Activated CD4-positive, alpha-beta T cell treated with anti-CD3 and anti-CD28 coated beads for 36 hours (primary cell): ENCODE results near the gene IL17RD. TPM values are rescaled to one million over a fixed set of nuclear protein-coding genes. Genes with fewer than 3 reads are reported as not detected.

Experiments
- ATAC-seq: fragments of 200-7000 bp; cut with Tn5 transposase; one replicate; pipeline ENCODE4 v1.10.0; 2021; ENCODE audit warnings: mild to moderate bottlenecking, moderate library complexity
- CTCF ChIA-PET: fragments of 350-600 bp; sonication (Branson Sonifier 250); formaldehyde crosslinking; loops from one replicate; lab custom pipeline; 2021; ENCODE audit warnings: antibody characterized with exemption; lab: Charles Lee
- POLR2A ChIA-PET: fragments of 350-600 bp; sonication (Branson Sonifier 250); formaldehyde crosslinking; loops from one replicate; lab custom pipeline; 2021; ENCODE audit warnings: antibody characterized with exemption, inconsistent platforms; lab: Charles Lee
- DNase-seq: peaks from one replicate; pipeline ENCODE4 v3.0.0-alpha.2; 2020
- H3K27ac Mint-ChIP-seq: one replicate; pipeline ENCODE4 v1.8.0; 2021; ENCODE audit warnings: mixed read lengths
- H3K27me3 Mint-ChIP-seq: one replicate; pipeline ENCODE4 v1.8.0; 2021; ENCODE audit warnings: mixed read lengths
- H3K36me3 Mint-ChIP-seq: one replicate; pipeline ENCODE4 v1.8.0; 2021; ENCODE audit warnings: low read depth, mixed read lengths
- H3K4me1 Mint-ChIP-seq: one replicate; pipeline ENCODE4 v1.8.0; 2021; ENCODE audit warnings: mixed read lengths
- H3K4me3 Mint-ChIP-seq: one replicate; pipeline ENCODE4 v1.8.0; 2021; ENCODE audit warnings: mild to moderate bottlenecking, moderate library complexity, mixed read lengths
- H3K9me3 Mint-ChIP-seq: one replicate; pipeline ENCODE4 v1.8.0; 2021; ENCODE audit warnings: low read depth, mixed read lengths
- intact Hi-C, 2 experiments: fragments of 100-400 bp; cut with DNase I in 1 of 2; cut with micrococcal nuclease in 1 of 2; formaldehyde crosslinking; loops; one replicate each; pipeline versions ENCODE4 v1.14.2 to v1.15.1; 2022 to 2024; cut with DNase I, micrococcal nuclease
- total RNA-seq, 2 experiments: library from RNA; stranded (reverse); gene quantifications; one replicate each; pipeline ENCODE4 v1.2.3, GENCODE V29; 2021

Gene IL17RD
- total RNA-seq, 2 experiments from 2014 or later = 0.05 to 0.18 TPM

- ChIA-PET CTCF (interaction anchor here (0.5 to 3.7 kb wide), 21 partner anchors 9 to 1493 kb away, joined by 3 to 18 read pairs (median 3); no protein-coding TSS in a partner anchor), POLR2A (interaction anchor here (0.6 kb wide), 3 partner anchors 8 to 589 kb away, joined by 3 to 7 read pairs (median 3); no protein-coding TSS in a partner anchor)
- no peaks in the 10 kb centered on the region for H3K9me3 Mint-ChIP-seq
- peaks cover 4% of the 10 kb centered on the region for H3K4me1 Mint-ChIP-seq
- peak; percentile 86 for ATAC-seq
- H3K4me3 Mint-ChIP-seq = peak overlapping the region; percentile 55
- H3K27ac Mint-ChIP-seq = no peak overlapping the region
- no peaks in the 10 kb centered on the region for H3K36me3 Mint-ChIP-seq
- peaks cover 42% of the 10 kb centered on the region for H3K27me3 Mint-ChIP-seq
- intact Hi-C loops = loop anchor here in 1 of 2 experiments (1.0 to 10.0 kb wide), 6 partner anchors 57 to 685 kb away; partner anchors contain the start of genes APPL1, ARF4 and PDE12
- peak; percentile 85 for DNase-seq
Measured at GRCh38 chr3:57169872-57170623, 4.9 kb upstream of the IL17RD start.

GRCh38 chr3:57169108-57169507 lies 4.0 kb upstream of the IL17RD start:
- ChIA-PET CTCF (interaction anchor here (0.5 to 3.7 kb wide), 11 partner anchors 10 to 1492 kb away, joined by 3 to 18 read pairs (median 4); no protein-coding TSS in a partner anchor), POLR2A (interaction anchor here (0.6 kb wide), 1 partner anchor 590 kb away, joined by 7 read pairs; no protein-coding TSS in a partner anchor)
- ATAC-seq (no peak), DNase-seq (no peak)
- Mint-ChIP-seq H3K27me3 (peaks cover 46% of the 10 kb centered on the region), H3K4me3 (no peak overlapping the region), H3K27ac (no peak overlapping the region), H3K9me3 (no peaks in the 10 kb centered on the region), H3K36me3 (no peaks in the 10 kb centered on the region), H3K4me1 (peaks cover 7% of the 10 kb centered on the region)
- intact Hi-C loops = loop anchor here in 1 of 2 experiments (5.0 to 10.0 kb wide), 2 partner anchors 386 to 428 kb away; partner anchors contain the start of genes ARF4 and PDE12

- ChIA-PET CTCF (interaction anchor here (0.6 to 2.2 kb wide), 2 partner anchors 14 to 122 kb away, joined by 3 to 4 read pairs; no protein-coding TSS in a partner anchor), POLR2A (no interaction called here)
- intact Hi-C loops = loop anchor here in 1 of 2 experiments (5.0 to 10.0 kb wide), 2 partner anchors 387 to 429 kb away; partner anchors contain the start of genes ARF4 and PDE12
- DNase-seq (no peak), ATAC-seq (no peak)
- Mint-ChIP-seq H3K36me3 (no peaks in the 10 kb centered on the region), H3K4me3 (no peak overlapping the region), H3K27ac (no peak overlapping the region), H3K4me1 (peaks cover 11% of the 10 kb centered on the region), H3K27me3 (peaks cover 52% of the 10 kb centered on the region), H3K9me3 (no peaks in the 10 kb centered on the region)
Measured at GRCh38 chr3:57168151-57168550, 3.0 kb upstream of the IL17RD start.

GRCh38 chr3:57166660-57167059 lies 1.5 kb upstream of the IL17RD start:
- ChIA-PET POLR2A (no interaction called here), CTCF (interaction anchor here (0.6 to 1.6 kb wide), 4 partner anchors 8 to 174 kb away, joined by 3 to 6 read pairs (median 4); no protein-coding TSS in a partner anchor)
- peaks cover 62% of the 10 kb centered on the region for H3K27me3 Mint-ChIP-seq
- DNase-seq (no peak), ATAC-seq (no peak)
- no peaks in the 10 kb centered on the region for H3K36me3 Mint-ChIP-seq
- intact Hi-C loops = loop anchor here in 1 of 2 experiments (5.0 to 10.0 kb wide), 2 partner anchors 388 to 431 kb away; partner anchors contain the start of genes ARF4 and PDE12
- peaks cover 11% of the 10 kb centered on the region for H3K4me1 Mint-ChIP-seq
- H3K9me3 Mint-ChIP-seq = no peaks in the 10 kb centered on the region
- H3K27ac Mint-ChIP-seq = no peak overlapping the region
- H3K4me3 Mint-ChIP-seq = no peak overlapping the region

GRCh38 chr3:57165641-57166040 lies 488 bp upstream of the IL17RD start:
- peak overlapping the region; percentile 21 for H3K4me3 Mint-ChIP-seq
- peaks cover 61% of the 10 kb centered on the region for H3K27me3 Mint-ChIP-seq
- DNase-seq (no peak), ATAC-seq (no peak)
- peaks cover 11% of the 10 kb centered on the region for H3K4me1 Mint-ChIP-seq
- no peak overlapping the region for H3K27ac Mint-ChIP-seq
- H3K36me3 Mint-ChIP-seq = no peaks in the 10 kb centered on the region
- intact Hi-C loops = loop anchor here in 1 of 2 experiments (1.0 to 10.0 kb wide), 3 partner anchors 62 to 432 kb away; partner anchors contain the start of genes APPL1, ARF4 and PDE12
- POLR2A ChIA-PET = no interaction called here
- no peaks in the 10 kb centered on the region for H3K9me3 Mint-ChIP-seq
- CTCF ChIA-PET = interaction anchor here (1.1 to 1.6 kb wide), 2 partner anchors 9 kb away, joined by 5 to 6 read pairs; no protein-coding TSS in a partner anchor

- DNase-seq = peak; percentile 60
- CTCF ChIA-PET = no interaction called here
- peak; percentile 45 for ATAC-seq
- peaks cover 8% of the 10 kb centered on the region for H3K4me1 Mint-ChIP-seq
- no peaks in the 10 kb centered on the region for H3K9me3 Mint-ChIP-seq
- peaks cover 58% of the 10 kb centered on the region for H3K27me3 Mint-ChIP-seq
- H3K27ac Mint-ChIP-seq = no peak overlapping the region
- peak overlapping the region; percentile 68 for H3K4me3 Mint-ChIP-seq
- POLR2A ChIA-PET = interaction anchor here (0.5 kb wide), 1 partner anchor 611 kb away, joined by 3 read pairs; no protein-coding TSS in a partner anchor
- intact Hi-C loops = loop anchor here in 1 of 2 experiments (10.0 kb wide), 1 partner anchor 391 kb away; the partner anchor contains the start of gene PDE12
- no peaks in the 10 kb centered on the region for H3K36me3 Mint-ChIP-seq
Measured at GRCh38 chr3:57164217-57164656, 916 bp downstream of the IL17RD start.

- intact Hi-C loops = loop anchor here in 1 of 2 experiments (10.0 kb wide), 1 partner anchor 391 kb away; the partner anchor contains the start of gene PDE12
- no peaks in the 10 kb centered on the region for H3K36me3 Mint-ChIP-seq
- peaks cover 56% of the 10 kb centered on the region for H3K27me3 Mint-ChIP-seq
- peaks cover 13% of the 10 kb centered on the region for H3K4me1 Mint-ChIP-seq
- no peak overlapping the region for H3K4me3 Mint-ChIP-seq
- ChIA-PET CTCF (no interaction called here), POLR2A (no interaction called here)
- no peak overlapping the region for H3K27ac Mint-ChIP-seq
- ATAC-seq = no peak
- no peaks in the 10 kb centered on the region for H3K9me3 Mint-ChIP-seq
- DNase-seq = no peak
Measured at GRCh38 chr3:57163751-57164150, 1.4 kb downstream of the IL17RD start.

- Mint-ChIP-seq H3K4me1 (peaks cover 14% of the 10 kb centered on the region), H3K27me3 (peaks cover 48% of the 10 kb centered on the region), H3K36me3 (no peaks in the 10 kb centered on the region), H3K9me3 (no peaks in the 10 kb centered on the region), H3K27ac (no peak overlapping the region), H3K4me3 (no peak overlapping the region)
- intact Hi-C loops = loop anchor here in 1 of 2 experiments (10.0 kb wide), 1 partner anchor 393 kb away; the partner anchor contains the start of gene PDE12
- DNase-seq = no peak
- no peak for ATAC-seq
- ChIA-PET POLR2A (no interaction called here), CTCF (no interaction called here)
Measured at GRCh38 chr3:57161915-57162314, 3.2 kb downstream of the IL17RD start.

GRCh38 chr3:57160765-57161538 lies 4.2 kb downstream of the IL17RD start:
- no peak for DNase-seq
- ATAC-seq = no peak
- Mint-ChIP-seq H3K36me3 (no peaks in the 10 kb centered on the region), H3K27ac (no peak overlapping the region), H3K4me1 (peaks cover 14% of the 10 kb centered on the region), H3K4me3 (no peak overlapping the region), H3K27me3 (peaks cover 45% of the 10 kb centered on the region), H3K9me3 (no peaks in the 10 kb centered on the region)
- intact Hi-C loops = loop anchor here in 1 of 2 experiments (10.0 kb wide), 1 partner anchor 394 kb away; the partner anchor contains the start of gene PDE12
- CTCF ChIA-PET = interaction anchor here (0.6 to 3.0 kb wide), 4 partner anchors 9 to 62 kb away, joined by 3 to 18 read pairs (median 4); no protein-coding TSS in a partner anchor
- POLR2A ChIA-PET = no interaction called here

GRCh38 chr3:57160076-57160764 lies 4.9 kb downstream of the IL17RD start:
- H3K27me3 Mint-ChIP-seq = peaks cover 41% of the 10 kb centered on the region
- no peaks in the 10 kb centered on the region for H3K9me3 Mint-ChIP-seq
- POLR2A ChIA-PET = interaction anchor here (0.5 kb wide), 1 partner anchor 161 kb away, joined by 3 read pairs; no protein-coding TSS in a partner anchor

More at GRCh38 chr3:57160076-57160764, 4.9 kb downstream of the IL17RD start:
- DNase-seq = no peak
- intact Hi-C loops = loop anchor here in 1 of 2 experiments (10.0 kb wide), 1 partner anchor 395 kb away; the partner anchor contains the start of gene PDE12
- H3K4me1 Mint-ChIP-seq = peaks cover 14% of the 10 kb centered on the region
- no peaks in the 10 kb centered on the region for H3K36me3 Mint-ChIP-seq
- CTCF ChIA-PET = interaction anchor here (0.7 to 3.0 kb wide), 4 partner anchors 10 to 60 kb away, joined by 3 to 18 read pairs (median 4); no protein-coding TSS in a partner anchor
- H3K4me3 Mint-ChIP-seq = no peak overlapping the region
- no peak for ATAC-seq
- no peak overlapping the region for H3K27ac Mint-ChIP-seq
